Fibroblast of villous mesenchyme (primary cell): ENCODE data around the gene HMX2. TPM values are rescaled to one million over a fixed set of nuclear protein-coding genes. Genes with fewer than 3 reads are reported as not detected.

Experiments
- DNase-seq: peaks from one replicate; pipeline ENCODE4 v3.0.0-alpha.2; 2010; ENCODE audit warnings: low read depth
- H3K4me3 ChIP-seq: 2 replicates; pipeline ENCODE4 v1.5.1; 2011; ENCODE audit warnings: low read depth, mild to moderate bottlenecking, low read length
- CTCF ChIP-seq: IDR thresholded peaks from 2 replicates; pipeline ENCODE4 v1.5.1; 2012; ENCODE audit warnings: low read depth, mild to moderate bottlenecking, low read length; ENCODE audit not compliant: insufficient read depth
- total RNA-seq: library from RNA; depleted of rRNA; stranded (reverse); fragments of >200 nt; gene quantifications from 2 replicates; pipeline ENCODE4 v1.2.3, GENCODE V29; 2012

Gene HMX2
- total RNA-seq, 1 donor, result not detected

- DNase-seq, result no peak
- H3K4me3 ChIP-seq, result no peak overlapping the region
- no peak for TF ChIP-seq CTCF
Measured at GRCh38 chr10:123143825-123144168, 4.1 kb upstream of the HMX2 start.

- no peak for DNase-seq
- H3K4me3 ChIP-seq, result no peak overlapping the region
- TF ChIP-seq CTCF, result peak; percentile 18
Measured at GRCh38 chr10:123144697-123145541, 3.0 kb upstream of the HMX2 start.

- TF ChIP-seq CTCF, result no peak
- H3K4me3 ChIP-seq, result no peak overlapping the region
- DNase-seq, result no peak
Measured at GRCh38 chr10:123145542-123146012, 2.4 kb upstream of the HMX2 start.

- no peak for TF ChIP-seq CTCF
- no peak overlapping the region for H3K4me3 ChIP-seq
- DNase-seq, result no peak
Measured at GRCh38 chr10:123146013-123146893, 1.7 kb upstream of the HMX2 start.

- TF ChIP-seq CTCF, result no peak
- DNase-seq, result no peak
- no peak overlapping the region for H3K4me3 ChIP-seq
Measured at GRCh38 chr10:123146894-123147634, 872 bp upstream of the HMX2 start.

- no peak for TF ChIP-seq CTCF
- H3K4me3 ChIP-seq, result no peak overlapping the region
- no peak for DNase-seq
Measured at GRCh38 chr10:123148414-123149161, 652 bp downstream of the HMX2 start.
